MCF 10A (cell line): ENCODE data around the gene RABIF. TPM values are rescaled to one million over a fixed set of nuclear protein-coding genes. Genes with fewer than 3 reads are reported as not detected.

ENCODE experiments used
- BruUV-seq: library from RNA; stranded (reverse); fragments of 400-500 nt; replicated peaks from 2 replicates; lab custom pipeline; 2021; lab: Mats Ljungman, UMichigan
- CTCF ChIA-PET: fragments of 300-600 bp; sonication (Branson Sonifier 250); formaldehyde crosslinking; extraction: SDS; loops from one replicate; lab custom pipeline; 2021; ENCODE audit warnings: antibody characterized with exemption, inconsistent platforms; lab: Yijun Ruan, JAX
- POLR2A ChIA-PET: fragments of 300-600, 350-650 bp; sonication (Branson Sonifier 250); formaldehyde crosslinking; extraction: SDS; loops from one replicate; lab custom pipeline; 2020; ENCODE audit warnings: antibody characterized with exemption, inconsistent platforms; lab: Yijun Ruan, JAX
- DNase-seq: peaks from one replicate; pipeline ENCODE4 v3.0.0-alpha.2; 2018; ENCODE audit not compliant: unreplicated experiment
- H3K27ac Mint-ChIP-seq: one replicate; pipeline ENCODE4 v1.8.0; 2022; ENCODE audit warnings: mild to moderate bottlenecking, low read depth, mixed read lengths; ENCODE audit not compliant: unreplicated experiment
- H3K27me3 Mint-ChIP-seq: one replicate; pipeline ENCODE4 v1.8.0; 2022; ENCODE audit warnings: mixed read lengths; ENCODE audit not compliant: insufficient read depth, unreplicated experiment
- H3K36me3 Mint-ChIP-seq: one replicate; pipeline ENCODE4 v1.8.0; 2022; ENCODE audit warnings: mild to moderate bottlenecking, moderate library complexity, mixed read lengths; ENCODE audit not compliant: insufficient read depth, unreplicated experiment
- H3K4me1 Mint-ChIP-seq: one replicate; pipeline ENCODE4 v1.8.0; 2022; ENCODE audit warnings: mixed read lengths; ENCODE audit not compliant: insufficient read depth, unreplicated experiment
- H3K4me3 Mint-ChIP-seq: one replicate; pipeline ENCODE4 v1.8.0; 2022; ENCODE audit warnings: mild to moderate bottlenecking, moderate library complexity, mixed read lengths; ENCODE audit not compliant: unreplicated experiment
- H3K9me3 Mint-ChIP-seq: one replicate; pipeline ENCODE4 v1.8.0; 2022; ENCODE audit warnings: mixed read lengths; ENCODE audit not compliant: unreplicated experiment
- CTCF ChIP-seq: fragments of 200-600 bp; IDR thresholded peaks from one replicate; pipeline ENCODE4 v1.8.0; 2022; ENCODE audit warnings: antibody characterized with exemption, mild to moderate bottlenecking; ENCODE audit not compliant: unreplicated experiment
- intact Hi-C: fragments of 100-400 bp; cut with micrococcal nuclease; formaldehyde crosslinking; loops from 2 replicates; pipeline ENCODE4 v1.14.1; 2022
- total RNA-seq: library from RNA; stranded (reverse); gene quantifications from 2 replicates; pipeline ENCODE4 v1.2.3, GENCODE V29; 2022

Gene RABIF
- total RNA-seq, 1 experiment from 2014 or later: 13.5 TPM

GRCh38 chr1:202837746-202838262 is 51.1 kb downstream of the RABIF start:
- Mint-ChIP-seq H3K27ac (no peak overlapping the region), H3K9me3 (no peaks in the 10 kb centered on the region), H3K4me1 (peaks cover 20% of the 10 kb centered on the region), H3K36me3 (no peaks in the 10 kb centered on the region), H3K4me3 (no peak overlapping the region), H3K27me3 (no peaks in the 10 kb centered on the region)
- no peak for DNase-seq
- ChIA-PET POLR2A (no interaction called here), CTCF (interaction anchor here (0.6 kb wide), 2 partner anchors 16 to 21 kb away, joined by 3 read pairs; no protein-coding TSS in a partner anchor)
- no peak for TF ChIP-seq CTCF
- intact Hi-C loops: no loop called here
- BruUV-seq: no TSS peak

- no peaks in the 10 kb centered on the region for H3K9me3 Mint-ChIP-seq
- H3K36me3 Mint-ChIP-seq: no peaks in the 10 kb centered on the region
- DNase-seq: no peak
- no peaks in the 10 kb centered on the region for H3K27me3 Mint-ChIP-seq
- no peak overlapping the region for H3K4me3 Mint-ChIP-seq
- TF ChIP-seq CTCF: no peak
- CTCF ChIA-PET: interaction anchor here (2.2 kb wide), 1 partner anchor 15 kb away, joined by 13 read pairs; no protein-coding TSS in a partner anchor
- H3K27ac Mint-ChIP-seq: no peak overlapping the region
- POLR2A ChIA-PET: interaction anchor here (0.6 to 2.1 kb wide), 7 partner anchors 9 to 169 kb away, joined by 3 to 10 read pairs (median 3); partner anchors contain the start of genes KDM5B and PCAT6
- peaks cover 20% of the 10 kb centered on the region for H3K4me1 Mint-ChIP-seq
- no TSS peak for BruUV-seq
- intact Hi-C loops: no loop called here
Observed at GRCh38 chr1:202836623-202837403, 52.1 kb downstream of the RABIF start.

GRCh38 chr1:202835548-202836072 is 53.3 kb downstream of the RABIF start:
- Mint-ChIP-seq H3K36me3 (no peaks in the 10 kb centered on the region), H3K4me3 (no peak overlapping the region), H3K4me1 (peaks cover 20% of the 10 kb centered on the region), H3K9me3 (no peaks in the 10 kb centered on the region), H3K27me3 (no peaks in the 10 kb centered on the region), H3K27ac (no peak overlapping the region)
- BruUV-seq: no TSS peak
- POLR2A ChIA-PET: interaction anchor here (0.5 to 2.7 kb wide), 8 partner anchors 8 to 63 kb away, joined by 3 to 15 read pairs (median 6); partner anchors contain the start of genes PCAT6 and RABIF
- CTCF ChIA-PET: interaction anchor here (0.5 to 2.2 kb wide), 3 partner anchors 11 to 55 kb away, joined by 3 to 13 read pairs (median 3); no protein-coding TSS in a partner anchor
- DNase-seq: no peak
- intact Hi-C loops: no loop called here
- no peak for TF ChIP-seq CTCF
